Measurements from ENCODE around the gene SRF.

GRCh38 chr6:43146709-43147688 is 24.1 kb upstream of the SRF start:
- TF ChIP-seq CTCF (IDR thresholded peaks at IDR 0.05) (no peak), POLR2A (IDR thresholded peaks at IDR 0.05) (no peak)
